ENCODE results near the gene CCDC97.

CCDC97 gene

GRCh38 chr19:41299046-41299754, 10.8 kb upstream of the CCDC97 start:
- peak; percentile 54 for DNase-seq

GRCh38 chr19:41299755-41300089, 10.2 kb upstream of the CCDC97 start:
- DNase-seq = peak; percentile 79

- no peak for DNase-seq
These were observed 9.4 kb upstream of the CCDC97 start for GRCh38 chr19:41300555-41300954.

GRCh38 chr19:41302624-41303351, 7.2 kb upstream of the CCDC97 start:
- peak; percentile 35 for DNase-seq

- no peak for DNase-seq
These were observed 6.0 kb upstream of the CCDC97 start for GRCh38 chr19:41303954-41304353.

GRCh38 chr19:41304706-41305483, 5.1 kb upstream of the CCDC97 start:
- DNase-seq = no peak

GRCh38 chr19:41305927-41306793, 3.8 kb upstream of the CCDC97 start:
- DNase-seq = no peak

GRCh38 chr19:41307090-41307875, 2.7 kb upstream of the CCDC97 start:
- DNase-seq = no peak

- peak; percentile 64 for DNase-seq
These were observed 2.0 kb upstream of the CCDC97 start for GRCh38 chr19:41307954-41308449.

- peak; percentile 94 for DNase-seq
These were observed 1.4 kb upstream of the CCDC97 start for GRCh38 chr19:41308450-41309179.

- peak; percentile 35 for DNase-seq
These were observed 566 bp upstream of the CCDC97 start for GRCh38 chr19:41309180-41310032.

GRCh38 chr19:41311072-41311471, 1.1 kb downstream of the CCDC97 start:
- no peak for DNase-seq

- no peak for DNase-seq
These were observed 1.6 kb downstream of the CCDC97 start for GRCh38 chr19:41311613-41312012.

- DNase-seq = no peak
These were observed 6.4 kb downstream of the CCDC97 start for GRCh38 chr19:41316306-41316920.

- no peak for DNase-seq
These were observed 8.9 kb downstream of the CCDC97 start for GRCh38 chr19:41318696-41319499.

GRCh38 chr19:41319500-41320184, 9.7 kb downstream of the CCDC97 start:
- no peak for DNase-seq

GRCh38 chr19:41320185-41320518, 10.2 kb downstream of the CCDC97 start:
- no peak for DNase-seq

- no peak for DNase-seq
These were observed 10.6 kb downstream of the CCDC97 start for GRCh38 chr19:41320568-41320967.
